22Rv1 (cell line): ENCODE results near the gene SHMT2.

ENCODE experiments used
- H3K27ac ChIP-seq: fragments of 450-650 bp; 2 replicates; pipeline ENCODE4 v1.5.1; 2017
- CTCF ChIP-seq: fragments of 450-650 bp; IDR thresholded peaks from 2 replicates; pipeline ENCODE4 v1.5.1; 2017; ENCODE audit warnings: mild to moderate bottlenecking
- ZFX ChIP-seq: fragments of 450-650 bp; IDR thresholded peaks from 2 replicates; pipeline ENCODE4 v1.6.1; 2017; ENCODE audit warnings: antibody characterized with exemption, borderline replicate concordance

SHMT2 gene

GRCh38 chr12:57214398-57214781, 15.1 kb upstream of the SHMT2 start:
- H3K27ac ChIP-seq: peak overlapping the region; percentile 62

GRCh38 chr12:57215065-57215464, 14.4 kb upstream of the SHMT2 start:
- H3K27ac ChIP-seq: no peak overlapping the region
- TF ChIP-seq ZFX (no peak), CTCF (no peak)

More at GRCh38 chr12:57214398-57214781, 15.1 kb upstream of the SHMT2 start:
- TF ChIP-seq CTCF (peak; percentile 96), ZFX (no peak)

DNA sequence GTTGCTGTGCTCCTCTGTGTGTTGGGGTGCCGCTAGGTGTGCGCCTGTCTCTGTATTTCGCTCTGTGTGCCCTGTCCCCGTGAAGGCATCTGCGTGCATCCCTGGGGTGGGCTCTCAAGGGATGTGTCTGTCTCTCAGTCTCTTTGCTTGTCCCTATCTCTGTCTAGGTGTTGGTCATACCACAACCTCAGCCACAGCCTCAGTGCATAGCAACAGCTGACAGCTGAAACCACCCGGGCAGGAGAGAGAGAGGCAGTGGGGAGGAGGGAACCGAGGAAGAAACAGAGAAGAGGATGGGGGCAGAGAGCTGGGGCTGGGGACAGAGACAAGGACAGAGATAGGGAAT, 13.9 kb upstream of the SHMT2 start:
- no peak for TF ChIP-seq CTCF
- no peak for TF ChIP-seq ZFX
- no peak overlapping the region for H3K27ac ChIP-seq

DNA sequence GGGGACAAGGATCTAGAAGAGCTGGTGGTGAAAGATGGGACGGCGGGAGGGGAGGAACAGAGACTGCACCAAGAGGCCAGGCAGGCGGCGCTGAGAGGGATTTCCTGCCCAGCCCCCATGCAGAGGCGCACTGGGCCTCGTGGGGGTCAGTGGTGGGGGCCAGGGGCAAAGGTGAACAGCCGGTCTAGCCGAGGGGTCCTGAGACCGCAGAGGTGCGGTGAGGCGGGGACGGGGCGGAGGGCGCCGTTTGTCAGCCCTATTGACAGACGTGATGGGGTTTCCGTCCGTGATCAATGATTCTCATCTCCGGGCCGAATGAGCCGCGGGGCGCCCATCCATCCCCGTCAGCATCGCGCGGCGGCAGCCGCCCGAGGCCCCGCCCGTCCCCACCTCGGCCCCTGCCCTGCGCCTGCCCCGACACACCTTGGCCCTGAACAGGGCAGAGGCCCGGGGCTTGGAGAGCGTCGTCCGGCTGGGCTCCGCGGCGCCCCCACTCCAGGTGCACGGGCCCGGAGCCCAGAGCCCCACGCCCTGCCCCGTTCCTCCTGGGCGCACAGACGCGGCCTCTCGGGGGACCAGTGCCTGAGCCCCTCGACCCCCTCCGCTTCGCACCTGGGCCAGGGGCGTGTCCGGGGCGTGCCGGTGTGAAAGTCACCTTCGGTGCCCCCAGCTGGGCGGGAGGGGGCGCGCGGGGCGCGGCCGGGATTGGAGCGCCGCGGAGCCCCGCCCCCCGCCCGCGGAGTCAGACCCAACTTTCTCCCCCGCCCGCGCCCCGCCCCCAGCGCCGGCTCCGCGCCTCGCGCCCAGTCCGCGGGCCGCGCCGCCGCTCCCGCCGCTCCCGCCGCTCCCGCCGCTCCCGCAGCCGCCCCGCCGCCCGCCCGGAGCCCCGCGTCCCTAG, 13.2 kb upstream of the SHMT2 start, which contains the start of gene NXPH4:
Gene NXPH4, plus strand, starts transcription at position 781 of the 898 bp plus-strand sequence. CDS start 176 bp downstream, outside the sequence.
- TF ChIP-seq CTCF (peak; percentile 24; the same call in 1 of the 2 replicates), ZFX (no peak)
- peak within 1 kb of the TSS; percentile 70 for H3K27ac ChIP-seq

GRCh38 chr12:57216921-57217879, 12.3 kb upstream of the SHMT2 start:
- TF ChIP-seq CTCF (no peak), ZFX (no peak)
- peak overlapping the region; percentile 70 for H3K27ac ChIP-seq

DNA sequence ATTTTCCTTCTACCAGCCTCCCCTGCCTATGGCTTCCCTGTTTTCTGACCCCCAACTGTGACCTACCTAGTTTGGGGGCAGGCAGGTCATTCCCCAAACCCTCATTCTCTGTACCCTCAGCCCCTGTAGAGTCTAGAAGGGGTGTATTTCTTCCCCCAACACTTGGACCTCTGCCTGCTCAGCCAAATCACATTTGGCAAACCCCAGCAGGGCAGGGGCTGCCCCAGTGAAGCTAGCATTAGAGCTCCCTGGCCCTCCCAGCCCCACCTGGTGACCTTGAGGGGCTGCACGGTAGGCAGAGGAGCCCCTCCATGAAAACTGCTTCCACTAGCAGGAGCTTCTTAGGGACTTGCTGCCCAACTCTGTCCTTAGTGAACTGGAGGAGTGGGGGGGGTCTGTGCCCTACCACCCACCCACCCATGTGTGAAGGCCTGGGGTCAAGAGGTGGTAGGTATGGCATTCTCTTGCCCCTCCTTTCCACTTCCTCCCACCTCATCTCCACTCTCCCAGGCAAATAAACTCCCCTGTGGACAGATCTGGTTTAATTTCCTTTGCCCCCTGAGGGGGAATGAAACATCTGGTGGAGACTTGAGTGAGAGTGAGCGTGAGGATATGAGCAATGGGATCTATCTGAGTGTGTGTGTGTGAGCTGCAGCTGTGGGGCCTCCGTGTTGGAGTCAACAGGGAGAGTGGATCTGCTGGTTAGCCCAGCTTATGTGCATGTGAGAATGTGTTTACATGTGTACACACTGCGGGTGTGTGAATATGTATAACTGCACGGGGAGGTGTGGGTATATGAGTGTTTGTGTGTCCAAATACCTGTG, 11.3 kb upstream of the SHMT2 start:
- TF ChIP-seq ZFX (no peak), CTCF (no peak)
- peak overlapping the region; percentile 70 for H3K27ac ChIP-seq
